Measurements from ENCODE around the gene ZNF93. TPM values are rescaled to one million over a fixed set of nuclear protein-coding genes. Genes with fewer than 3 reads are reported as not detected.
"Not testable (repeated sequence)": the region's sequence is repeated elsewhere in the genome, so short reads cannot be mapped to it uniquely, and the experiment has no call there.

The ZNF93 gene
- total and polyA plus RNA-seq, 8 donors = 6.2 to 19.4 (median 15.6) TPM

DNA sequence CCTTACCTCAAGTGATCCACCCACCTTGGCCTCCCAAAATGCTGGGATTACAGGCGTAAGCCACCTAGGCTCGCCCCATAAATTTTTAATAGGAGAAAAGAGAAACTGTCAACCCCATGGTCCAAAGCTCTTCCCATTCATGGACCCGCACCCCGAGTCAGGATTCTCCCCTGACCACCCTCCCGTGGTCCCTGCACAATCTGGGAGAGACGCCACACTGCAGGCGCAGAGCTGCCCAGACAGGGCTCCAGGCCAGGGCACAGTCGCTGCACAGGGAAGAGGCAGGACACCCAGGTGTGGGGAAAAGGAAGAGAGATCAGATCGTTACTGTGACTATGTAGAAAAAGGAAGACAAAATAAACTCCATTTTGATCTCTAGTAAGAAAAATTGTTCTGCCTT, 54.5 kb downstream of the ZNF93 start:
- no peak for ATAC-seq
- TF ChIP-seq, protein P1, sequence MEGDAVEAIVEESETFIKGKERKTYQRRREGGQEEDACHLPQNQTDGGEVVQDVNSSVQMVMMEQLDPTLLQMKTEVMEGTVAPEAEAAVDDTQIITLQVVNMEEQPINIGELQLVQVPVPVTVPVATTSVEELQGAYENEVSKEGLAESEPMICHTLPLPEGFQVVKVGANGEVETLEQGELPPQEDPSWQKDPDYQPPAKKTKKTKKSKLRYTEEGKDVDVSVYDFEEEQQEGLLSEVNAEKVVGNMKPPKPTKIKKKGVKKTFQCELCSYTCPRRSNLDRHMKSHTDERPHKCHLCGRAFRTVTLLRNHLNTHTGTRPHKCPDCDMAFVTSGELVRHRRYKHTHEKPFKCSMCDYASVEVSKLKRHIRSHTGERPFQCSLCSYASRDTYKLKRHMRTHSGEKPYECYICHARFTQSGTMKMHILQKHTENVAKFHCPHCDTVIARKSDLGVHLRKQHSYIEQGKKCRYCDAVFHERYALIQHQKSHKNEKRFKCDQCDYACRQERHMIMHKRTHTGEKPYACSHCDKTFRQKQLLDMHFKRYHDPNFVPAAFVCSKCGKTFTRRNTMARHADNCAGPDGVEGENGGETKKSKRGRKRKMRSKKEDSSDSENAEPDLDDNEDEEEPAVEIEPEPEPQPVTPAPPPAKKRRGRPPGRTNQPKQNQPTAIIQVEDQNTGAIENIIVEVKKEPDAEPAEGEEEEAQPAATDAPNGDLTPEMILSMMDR (IDR thresholded peaks at IDR 0.05) = no peak
- intact Hi-C loops (cut with DNase I) = loop anchor here in 1 of 2 donors (10.0 kb wide), 1 partner anchor 420 kb away; the partner anchor contains the start of gene CILP2

DNA sequence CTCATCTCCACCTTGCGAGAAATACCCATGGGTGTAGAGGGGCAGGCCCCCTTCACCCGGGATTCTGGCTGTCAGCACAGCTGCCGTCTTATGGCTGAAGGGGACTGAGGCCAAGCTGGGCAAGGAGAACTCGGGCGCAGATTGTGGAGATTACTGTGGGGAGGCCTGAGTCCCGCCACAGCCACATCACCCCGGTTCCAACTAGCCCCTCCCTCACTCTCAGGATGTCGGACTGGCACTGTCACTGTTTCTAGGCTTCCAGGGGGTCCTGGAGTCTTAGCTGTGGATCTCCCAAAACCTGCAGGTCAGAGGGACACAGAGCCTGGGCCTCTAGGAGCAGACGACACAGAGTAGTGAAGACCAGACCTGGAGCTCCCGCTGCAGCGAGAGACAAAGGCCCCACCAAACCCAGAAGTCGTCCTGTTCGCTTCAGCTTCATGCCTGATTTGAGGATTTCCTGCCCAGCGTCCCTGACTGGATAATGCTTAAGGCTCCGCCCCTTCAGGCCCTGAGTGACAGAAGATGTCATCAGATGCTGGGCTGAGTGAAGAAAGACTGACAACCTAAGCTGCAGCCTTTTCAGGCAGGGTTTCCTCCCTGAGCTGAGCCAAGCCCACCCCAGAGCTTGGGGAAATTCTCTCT, 55.8 kb downstream of the ZNF93 start:
- peaks cover 0 to 4% of the 10 kb centered on the region in 2 donors for H3K4me1 ChIP-seq
- ATAC-seq (no peak), DNase-seq (peak in 1 of 4 donors; percentile 20)
- no peak overlapping the region for H3K4me3 ChIP-seq
- H3K9me3 ChIP-seq = peaks cover 0 to 3% of the 10 kb centered on the region in 2 donors
- H3K27ac ChIP-seq = no peak overlapping the region
- TF ChIP-seq, protein P1 (IDR thresholded peaks at IDR 0.05) = no peak
- no peaks in the 10 kb centered on the region for H3K36me3 ChIP-seq
- H3K27me3 ChIP-seq = no peaks in the 10 kb centered on the region
- intact Hi-C loops (cut with DNase I) = loop anchor here in 1 of 2 donors (10.0 kb wide), 1 partner anchor 422 kb away; the partner anchor contains the start of gene CILP2

More for the DNA sequence above, 54.5 kb downstream of the ZNF93 start:
- no peak for DNase-seq
- Histone ChIP-seq H3K4me3 (no peak overlapping the region), H3K4me1 (peaks cover 0 to 4% of the 10 kb centered on the region in 2 donors), H3K36me3 (no peaks in the 10 kb centered on the region), H3K27ac (no peak overlapping the region), H3K27me3 (no peaks in the 10 kb centered on the region), H3K9me3 (peaks cover 0 to 12% of the 10 kb centered on the region in 2 donors)

DNA sequence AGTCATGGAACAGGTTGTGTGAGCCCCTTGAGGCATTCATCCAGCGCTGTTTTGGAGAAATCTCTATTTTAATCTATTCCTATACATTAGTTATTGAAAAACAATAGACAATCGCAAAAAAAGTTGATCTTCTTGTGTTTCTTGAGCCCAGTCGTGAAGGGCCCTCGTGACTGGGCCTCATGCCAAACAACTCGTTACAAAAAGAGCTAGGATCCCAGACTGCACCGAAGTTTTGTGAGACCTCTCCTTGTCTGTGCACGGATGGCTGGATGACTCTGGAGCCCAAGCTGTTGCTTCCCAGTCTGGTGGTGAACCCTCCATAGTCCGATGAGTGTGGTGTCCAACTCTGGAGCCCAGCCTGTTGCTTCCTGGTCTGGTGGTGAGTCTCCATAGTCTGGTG, 57.0 kb downstream of the ZNF93 start:
- intact Hi-C loops (cut with DNase I) = loop anchor here in 1 of 2 donors (10.0 kb wide), 1 partner anchor 423 kb away; the partner anchor contains the start of gene CILP2
- not testable (repeated sequence) for H3K4me1 ChIP-seq, H3K36me3 ChIP-seq, DNase-seq, H3K4me3 ChIP-seq, H3K27ac ChIP-seq, H3K9me3 ChIP-seq, ATAC-seq, H3K27me3 ChIP-seq

DNA sequence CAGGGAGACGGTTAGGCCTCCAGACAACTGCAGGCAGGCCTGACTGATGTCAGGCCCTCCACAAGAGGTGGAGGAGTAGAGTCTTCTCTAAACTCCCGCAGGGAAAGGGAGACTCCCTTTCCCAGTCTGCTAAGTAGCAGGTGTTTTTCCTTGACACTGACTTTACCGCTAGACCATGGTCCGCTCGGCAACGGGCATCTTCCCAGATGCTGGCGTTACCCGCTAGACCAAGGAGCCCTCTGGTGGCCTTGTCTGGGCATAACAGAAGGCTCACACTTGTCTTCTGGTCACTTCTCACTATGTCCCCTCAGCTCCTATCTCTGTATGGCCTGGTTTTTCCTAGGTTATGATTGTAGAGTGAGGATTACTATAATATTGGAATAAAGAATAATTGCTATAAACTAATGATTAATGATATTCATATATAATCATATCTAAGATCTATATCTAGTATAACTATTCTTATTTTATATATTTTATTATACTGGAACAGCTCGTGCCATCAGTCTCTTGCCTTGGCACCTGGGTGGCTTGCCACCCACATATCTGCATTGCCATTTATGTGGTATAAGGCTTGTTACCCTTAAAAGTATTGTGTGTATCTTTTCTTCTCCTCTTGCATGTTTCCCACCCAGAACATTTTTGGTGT, 58.5 kb downstream of the ZNF93 start:
- not testable (repeated sequence) for H3K4me1 ChIP-seq, ATAC-seq, H3K36me3 ChIP-seq, H3K27me3 ChIP-seq, H3K9me3 ChIP-seq, H3K27ac ChIP-seq, H3K4me3 ChIP-seq
- TF ChIP-seq, protein P1 (IDR thresholded peaks at IDR 0.05) = peak; percentile 74 to 75
- intact Hi-C loops (cut with DNase I) = loop anchor here in 1 of 2 donors (10.0 kb wide), 1 partner anchor 424 kb away; the partner anchor contains the start of gene CILP2
- DNase-seq = peak; percentile 68 to 82 (median 74)

DNA sequence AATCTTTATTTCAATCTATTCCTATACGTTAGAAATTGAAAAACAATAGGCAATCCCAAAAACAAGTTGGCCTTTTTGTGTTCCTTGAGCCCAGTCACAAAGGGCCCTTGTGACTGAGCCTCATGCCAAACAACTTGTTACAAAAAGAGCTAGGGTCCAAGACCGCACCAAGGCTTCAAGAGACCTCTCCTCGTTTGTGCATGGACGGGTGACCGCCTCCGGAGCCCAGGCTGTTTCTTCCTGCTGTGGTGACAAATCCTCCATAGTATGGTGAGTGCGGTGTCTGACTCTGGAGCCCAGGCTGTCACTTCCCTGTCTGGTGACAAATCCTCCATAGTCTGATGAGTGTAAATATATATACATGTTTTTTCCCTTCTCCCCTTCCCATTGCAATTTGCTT, 63.7 kb downstream of the ZNF93 start:
- H3K27me3 ChIP-seq = no peaks in the 10 kb centered on the region
- DNase-seq = no peak

DNA sequence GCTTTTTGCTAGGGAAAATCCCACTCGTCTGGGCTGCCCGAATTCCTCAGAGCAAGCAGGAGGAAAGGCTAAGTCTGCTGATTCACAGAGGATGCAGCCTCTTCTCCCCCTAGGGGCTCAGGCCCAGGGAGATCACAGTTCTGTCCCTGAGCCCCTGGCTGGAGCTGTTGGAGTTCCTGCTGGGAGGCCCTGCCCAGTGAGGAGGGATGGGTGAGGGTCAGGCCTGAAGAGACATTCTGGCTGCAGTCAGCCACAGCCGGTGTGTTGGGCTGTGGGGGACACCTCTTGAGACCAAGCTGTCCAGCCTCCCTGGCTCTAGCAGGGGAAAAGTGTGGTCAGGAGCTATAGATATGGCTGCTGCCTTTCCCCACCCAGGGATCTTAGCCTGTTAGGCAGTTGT, 65.4 kb downstream of the ZNF93 start:
- intact Hi-C loops (cut with DNase I); ATAC-seq; H3K27ac ChIP-seq; H3K36me3 ChIP-seq; H3K4me3 ChIP-seq; DNase-seq; H3K27me3 ChIP-seq; H3K4me1 ChIP-seq: not testable (repeated sequence)
- H3K9me3 ChIP-seq = peaks cover 0 to 52% of the 10 kb centered on the region in 2 donors

More for the DNA sequence above, 63.7 kb downstream of the ZNF93 start:
- TF ChIP-seq, protein P1 (IDR thresholded peaks at IDR 0.05) = no peak
- Histone ChIP-seq H3K4me3 (no peak overlapping the region), H3K36me3 (no peaks in the 10 kb centered on the region), H3K9me3 (peaks cover 0 to 42% of the 10 kb centered on the region in 2 donors), H3K27ac (no peak overlapping the region), H3K4me1 (no peaks in the 10 kb centered on the region)
- intact Hi-C loops (cut with DNase I) = no loop called here
- no peak for ATAC-seq

Data from left lung (tissue), 10 donors.